Hematopoietic multipotent progenitor cell treated with erythropoietin and hydrocortisone succinate and interleukin-3 and kit ligand, for 6 days (in vitro differentiated cells): ENCODE measurements around the gene WIPF2.
"Not testable (repeated sequence)": the region's sequence is repeated elsewhere in the genome, so short reads cannot be mapped to it uniquely, and the experiment has no call there.

Experiments
- DNase-seq: peaks from one replicate; pipeline ENCODE4 v3.0.0-alpha.2; 2015

Gene WIPF2

DNA sequence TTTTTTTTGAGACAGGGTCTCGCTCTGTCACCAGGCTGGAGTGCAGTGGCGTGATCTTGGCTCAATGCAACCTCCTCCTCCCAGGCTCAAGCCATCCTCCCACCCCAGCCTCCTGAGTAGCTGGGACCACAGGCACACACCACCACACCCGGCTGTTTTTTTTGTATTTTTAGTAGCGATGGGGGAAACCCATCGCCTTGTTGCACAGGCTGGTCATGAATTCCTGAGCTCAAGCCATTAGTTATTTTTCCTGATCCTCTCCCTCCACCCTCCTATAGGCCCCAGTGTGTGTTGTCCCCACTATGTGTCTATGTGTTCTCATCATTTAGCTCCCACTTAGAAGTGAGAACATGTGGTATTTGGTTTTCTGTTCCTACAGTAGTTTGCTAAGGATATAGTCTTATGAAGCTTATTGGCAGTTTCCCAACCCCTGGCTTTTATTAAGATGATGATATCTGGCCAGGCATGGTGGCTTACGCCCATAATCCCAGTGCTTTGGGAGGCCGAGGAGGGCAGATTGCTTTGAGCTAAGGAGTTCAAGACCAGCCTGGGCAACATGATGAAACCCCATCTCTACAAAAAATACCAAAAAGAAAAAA, 80.2 kb downstream of the WIPF2 start:
- DNase-seq = peak; percentile 43

DNA sequence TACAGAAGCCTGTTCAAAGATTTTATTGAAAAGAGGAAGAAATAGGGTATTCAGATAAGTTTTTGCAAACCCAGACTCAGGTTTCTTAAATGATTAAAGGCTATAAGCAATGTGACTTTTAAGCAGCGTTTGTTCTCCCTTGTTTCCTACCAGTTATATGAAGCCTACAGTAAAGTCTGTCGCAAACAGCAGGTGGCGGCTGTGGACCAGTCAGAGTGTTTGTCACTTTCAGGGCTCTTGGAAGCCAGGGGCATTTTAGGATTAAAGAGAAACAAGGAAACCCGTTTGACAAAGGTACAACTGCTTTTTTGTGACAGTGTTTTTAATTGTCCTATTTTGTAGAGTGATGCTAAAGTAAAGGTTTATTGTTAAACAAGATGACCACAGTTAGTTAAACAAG, 82.2 kb downstream of the WIPF2 start:
- peak; percentile 47 for DNase-seq

DNA sequence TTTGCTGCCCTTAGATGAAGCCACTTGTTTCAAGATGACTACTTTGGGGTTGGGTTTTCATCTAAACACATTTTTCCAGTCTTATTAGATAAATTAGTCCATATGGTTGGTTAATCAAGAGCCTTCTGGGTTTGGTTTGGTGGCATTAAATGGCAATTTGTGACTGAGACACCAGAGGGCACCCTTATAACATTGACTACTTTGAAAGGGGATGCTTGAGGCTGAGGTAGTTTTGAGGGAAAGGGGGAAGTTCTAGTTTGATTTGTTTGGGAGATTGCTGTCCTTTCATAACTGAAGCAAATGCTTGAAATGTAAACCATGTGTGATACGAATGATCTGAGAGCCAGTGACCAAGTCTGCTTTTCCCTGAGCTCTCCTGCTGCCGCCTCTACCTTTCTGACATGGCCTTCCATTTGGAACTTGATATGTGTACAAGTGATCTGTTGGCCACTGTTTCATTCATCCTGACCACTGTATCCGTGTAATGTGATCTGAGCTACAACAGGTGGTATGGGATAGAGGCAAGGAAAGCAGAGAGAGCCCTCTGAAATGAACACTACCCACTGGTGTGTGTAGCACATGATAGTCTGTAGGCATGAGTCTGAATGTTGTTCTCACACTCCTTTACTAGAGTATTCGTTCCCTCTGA, 84.0 kb downstream of the WIPF2 start:
- DNase-seq = peak; percentile 86

DNA sequence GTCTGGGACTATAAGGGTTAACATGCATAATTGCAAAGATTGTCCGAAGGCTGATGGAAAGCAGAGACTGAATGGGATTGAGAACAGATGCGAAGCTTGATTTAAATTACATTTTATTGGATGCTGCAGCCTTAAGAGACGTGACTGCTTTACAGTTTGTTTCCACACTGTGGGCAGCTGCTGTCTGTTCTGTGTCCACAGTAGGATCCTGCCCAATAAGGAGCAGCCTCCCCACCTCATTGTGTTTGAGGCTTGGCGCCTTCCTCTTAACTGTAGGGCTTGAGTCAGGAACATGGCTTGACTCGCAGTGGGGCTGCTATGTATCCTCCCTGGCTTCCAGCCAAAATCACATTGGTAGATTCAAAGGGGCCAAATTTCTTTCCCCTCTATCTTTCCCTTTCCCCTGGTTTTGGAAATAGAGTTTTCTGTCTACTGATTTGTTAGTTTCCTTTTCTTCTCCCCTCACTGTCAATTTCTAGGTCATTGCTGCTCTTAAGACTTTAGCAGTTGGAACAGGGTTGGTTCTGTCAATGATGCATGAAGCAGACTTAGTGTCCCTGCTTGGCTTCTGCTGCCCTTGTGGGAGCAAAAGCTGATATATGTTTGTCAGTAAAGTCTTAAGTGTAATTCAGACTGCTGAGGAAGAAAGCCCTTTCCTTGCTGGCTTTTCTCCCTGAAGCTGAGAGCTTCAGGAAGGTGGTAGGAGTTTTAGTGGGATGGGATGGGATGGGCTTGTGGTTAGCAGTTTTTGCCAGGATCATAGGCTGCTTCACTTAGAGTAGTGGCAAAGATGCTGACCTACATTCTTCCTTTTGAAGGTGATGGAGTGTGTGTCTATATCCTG, 84.8 kb downstream of the WIPF2 start:
- DNase-seq = no peak

DNA sequence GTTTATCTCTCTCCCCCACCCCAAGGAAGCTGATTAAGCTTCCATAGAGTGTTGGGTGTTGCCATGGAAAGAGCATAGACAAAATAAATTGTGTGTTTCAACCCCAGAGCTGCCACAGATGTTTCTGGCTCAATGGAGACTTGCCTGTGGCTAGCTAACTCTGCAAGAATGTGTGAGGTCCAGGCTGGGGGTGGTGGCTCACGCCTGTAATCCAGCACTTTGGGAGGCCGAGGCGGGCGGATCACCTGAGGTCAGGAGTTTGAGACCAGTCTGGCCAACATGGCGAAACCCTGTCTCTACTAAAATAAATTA, 85.4 kb downstream of the WIPF2 start:
- DNase-seq = not testable (repeated sequence)

DNA sequence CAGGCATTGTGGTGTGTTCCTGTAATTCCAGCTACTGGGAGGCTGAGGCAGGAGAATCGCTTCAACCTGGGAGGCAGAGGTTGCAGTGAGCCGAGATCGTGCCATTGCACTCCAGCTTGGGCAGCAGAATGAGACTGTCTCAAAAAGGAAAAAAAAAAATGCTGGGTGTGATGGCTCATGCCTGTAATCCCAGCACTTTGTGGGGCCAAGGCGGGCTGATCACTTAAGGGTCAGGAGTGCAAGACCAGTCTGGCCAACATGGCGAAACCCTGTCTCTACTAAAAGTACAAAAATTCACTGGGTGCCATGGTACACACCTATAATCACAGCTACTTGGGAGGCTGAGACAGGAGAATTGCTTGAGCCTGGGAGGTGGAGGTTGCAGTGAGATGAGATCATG, 85.8 kb downstream of the WIPF2 start:
- not testable (repeated sequence) for DNase-seq

DNA sequence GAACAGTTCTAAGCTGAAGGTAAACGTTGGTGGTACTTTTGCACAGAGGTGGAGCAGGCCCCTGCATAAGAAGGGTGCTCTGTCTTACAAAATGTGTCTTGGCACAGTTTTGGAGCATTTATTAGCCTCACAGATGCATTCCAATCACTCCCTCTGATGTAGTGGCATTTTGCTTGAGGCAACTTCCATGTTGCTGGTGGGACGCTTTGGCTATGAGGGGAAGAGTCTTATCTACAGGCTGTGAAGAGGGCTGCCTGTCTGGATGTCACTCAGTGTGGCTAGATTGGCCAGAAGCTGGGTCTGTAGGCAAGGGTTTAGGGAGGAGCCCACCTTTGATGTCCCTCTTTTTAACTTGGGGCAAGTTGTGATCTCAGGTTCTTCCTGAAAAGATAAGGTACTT, 87.3 kb downstream of the WIPF2 start:
- peak; percentile 53 for DNase-seq

DNA sequence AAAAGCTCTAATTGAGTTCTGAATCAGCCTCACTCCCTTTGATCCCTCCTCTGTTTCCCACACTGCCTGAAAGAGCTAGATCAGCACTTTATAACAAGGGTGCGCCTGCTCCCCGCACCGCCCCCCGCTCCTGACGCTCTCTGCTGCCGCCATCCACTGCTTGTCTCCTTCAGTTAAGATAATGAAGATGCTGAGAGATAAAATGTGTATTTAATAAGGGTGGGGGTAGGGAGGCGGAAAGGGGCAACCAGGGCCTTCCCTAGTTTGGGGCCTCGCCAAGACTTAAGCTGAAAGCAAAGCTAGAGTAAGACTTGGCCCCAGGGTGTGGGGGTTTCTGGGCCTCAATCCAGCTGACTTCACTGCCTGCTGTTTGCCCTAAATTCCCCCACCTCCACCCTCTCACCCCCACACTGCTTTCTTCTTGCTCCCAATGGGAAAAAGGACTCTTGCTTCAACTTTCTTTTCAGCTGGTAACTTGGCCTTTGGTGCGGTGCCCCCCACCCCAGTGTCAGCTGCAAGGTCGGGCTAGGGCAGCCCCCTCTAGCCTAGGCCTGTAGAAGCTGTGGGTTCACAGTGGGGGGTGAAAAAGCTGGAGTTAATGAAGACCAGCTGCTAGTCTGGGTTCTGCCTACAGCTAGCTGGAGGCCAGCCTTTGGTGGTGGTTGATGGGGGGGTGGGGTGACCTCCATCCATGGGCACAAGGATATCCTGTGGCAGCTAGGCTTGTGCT, 88.1 kb downstream of the WIPF2 start:
- DNase-seq = peak; percentile 63

DNA sequence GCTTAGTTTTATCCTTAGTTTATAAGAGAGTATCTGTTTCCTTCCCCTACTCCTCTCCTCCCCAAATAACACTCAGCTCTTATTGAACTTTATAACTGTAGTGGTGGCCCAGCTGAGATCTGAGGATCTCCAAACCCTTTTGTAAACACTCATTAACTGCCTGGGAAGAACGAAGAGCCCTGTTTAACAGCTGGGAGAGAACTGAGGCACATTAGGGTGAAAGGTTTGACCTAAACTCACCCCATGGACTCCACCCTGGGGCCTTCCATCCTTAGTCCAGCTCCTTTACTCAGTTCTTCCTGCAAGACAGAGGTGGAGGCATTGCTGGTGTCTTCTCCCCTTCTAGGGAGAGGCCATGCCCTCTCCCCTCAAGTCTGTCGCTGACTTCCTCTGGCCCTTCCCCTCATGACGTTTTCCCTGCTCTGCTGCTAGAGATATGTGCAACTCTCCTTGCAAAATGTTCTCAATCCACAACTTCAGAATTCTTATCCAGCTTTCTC, 88.7 kb downstream of the WIPF2 start:
- peak; percentile 56 for DNase-seq

DNA sequence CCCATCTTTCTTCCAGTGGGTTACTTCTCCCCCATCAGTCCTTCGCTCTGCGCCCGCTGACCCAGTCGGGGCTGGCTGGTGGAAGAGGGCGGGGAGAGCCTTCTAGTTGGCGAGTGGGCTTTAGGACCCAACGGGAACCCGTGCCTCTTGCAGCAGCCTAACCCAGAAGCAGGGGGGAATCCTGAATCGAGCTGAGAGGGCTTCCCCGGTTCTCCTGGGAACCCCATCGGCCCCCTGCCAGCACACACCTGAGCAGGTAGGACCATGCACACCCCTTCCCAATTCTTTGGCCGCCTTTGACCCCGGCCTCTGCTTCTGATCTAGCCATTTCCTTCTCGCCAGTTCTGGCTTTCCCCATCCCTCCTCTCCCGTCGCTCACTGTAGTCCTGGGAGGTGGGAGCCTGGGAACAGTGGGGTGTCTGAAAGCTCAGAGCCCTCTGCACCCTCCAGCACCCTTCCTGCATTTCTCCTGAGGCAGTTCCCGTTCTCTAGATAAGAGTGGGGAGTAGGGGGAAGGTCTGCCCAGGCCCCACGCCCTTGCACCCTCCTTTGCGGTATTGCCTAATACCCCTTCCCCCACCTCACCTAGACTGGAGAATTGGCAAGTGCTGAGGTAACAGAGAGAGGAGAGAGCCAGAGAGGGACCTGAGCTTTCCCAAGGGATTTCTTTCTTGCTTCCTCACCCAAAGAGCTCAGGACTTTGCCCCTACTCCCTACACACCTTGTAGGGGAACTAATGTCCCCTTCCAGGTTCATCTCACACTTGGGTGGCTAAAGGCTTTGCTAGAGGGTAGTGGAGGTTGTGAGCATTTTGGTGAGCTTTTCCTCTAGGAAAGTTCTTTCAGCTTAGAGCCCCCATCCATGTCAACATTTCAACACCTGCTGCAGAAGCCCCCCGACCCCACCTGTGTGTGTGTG, 90.2 kb downstream of the WIPF2 start, which contains the start of gene RARA:
Gene RARA, plus strand, starts transcription at position 150 of the 918 bp plus-strand sequence. CDS start 22,039 bp downstream, outside the sequence.
- peak; percentile 73 for DNase-seq

DNA sequence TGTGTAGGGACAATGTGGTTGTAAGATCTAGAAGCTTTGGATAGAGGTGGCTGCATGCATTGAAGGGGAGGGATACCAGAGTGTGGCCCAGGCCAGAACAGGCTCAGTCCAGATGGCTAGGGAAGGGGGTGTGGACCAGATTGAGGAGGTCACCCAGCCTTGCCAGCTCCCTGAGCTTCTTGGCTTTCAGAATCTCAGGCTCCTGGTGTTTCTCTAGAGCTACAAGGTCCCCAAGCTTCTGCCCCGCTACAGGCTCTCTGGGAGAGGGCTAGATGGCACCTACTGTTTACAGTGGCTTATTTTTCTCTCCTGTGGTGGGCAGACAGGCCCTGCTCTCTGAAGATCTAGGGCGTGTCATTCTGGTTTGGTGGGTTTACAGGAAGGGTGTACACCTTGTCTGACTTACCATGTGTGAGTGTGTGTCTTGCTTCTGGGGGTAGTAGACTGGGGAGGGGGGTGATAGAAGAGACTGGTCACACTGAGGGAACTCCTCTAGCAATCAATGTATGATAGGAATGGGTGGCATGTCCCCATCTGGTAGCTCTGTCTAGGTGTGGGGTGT, 90.9 kb downstream of the WIPF2 start:
- DNase-seq = peak; percentile 22

DNA sequence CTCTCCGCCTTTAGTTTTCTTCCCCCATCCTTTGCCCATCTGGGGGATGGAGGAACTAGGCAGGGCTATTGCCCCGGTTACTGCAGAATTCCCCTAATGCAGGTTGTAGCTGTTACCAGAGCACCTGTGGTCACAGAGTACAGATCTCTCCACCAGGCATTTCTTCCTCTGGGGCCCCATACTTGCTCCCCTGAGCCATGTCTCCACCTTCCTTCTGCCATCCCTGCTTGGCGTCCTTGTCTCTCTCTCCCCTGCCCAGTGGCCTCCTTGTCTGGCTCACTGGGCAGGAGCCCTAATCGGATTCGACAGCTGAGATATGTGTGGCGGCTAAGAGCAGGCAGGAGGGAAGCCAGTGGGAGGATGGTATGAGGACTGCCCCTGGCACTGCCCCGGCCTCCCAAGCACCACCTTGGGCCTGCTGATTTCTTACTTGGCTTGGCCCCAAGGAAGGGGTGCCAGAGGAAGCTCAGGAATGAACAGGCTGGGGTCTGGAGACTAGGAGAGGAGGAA, 91.8 kb downstream of the WIPF2 start:
- DNase-seq = no peak

DNA sequence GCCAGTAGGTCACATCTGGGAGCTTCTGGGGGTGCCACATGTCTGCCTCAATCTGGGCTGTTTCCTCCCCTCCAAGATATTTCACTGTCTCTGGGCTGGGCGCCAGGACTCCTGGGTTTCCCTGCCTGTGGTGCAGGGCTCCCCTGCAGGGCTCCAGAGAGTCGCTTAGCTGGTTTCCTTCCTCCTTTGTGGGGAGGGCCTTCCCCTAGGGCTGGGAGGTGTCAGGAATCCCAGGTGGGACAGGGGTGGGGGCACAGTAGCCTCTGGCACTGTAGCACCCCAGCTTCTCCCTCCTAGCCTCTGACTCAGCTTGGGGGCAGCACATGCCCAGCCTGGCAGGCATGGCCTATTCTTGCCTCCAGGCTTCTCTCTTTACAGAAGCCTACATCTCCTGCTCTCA, 92.5 kb downstream of the WIPF2 start:
- peak; percentile 64 for DNase-seq

DNA sequence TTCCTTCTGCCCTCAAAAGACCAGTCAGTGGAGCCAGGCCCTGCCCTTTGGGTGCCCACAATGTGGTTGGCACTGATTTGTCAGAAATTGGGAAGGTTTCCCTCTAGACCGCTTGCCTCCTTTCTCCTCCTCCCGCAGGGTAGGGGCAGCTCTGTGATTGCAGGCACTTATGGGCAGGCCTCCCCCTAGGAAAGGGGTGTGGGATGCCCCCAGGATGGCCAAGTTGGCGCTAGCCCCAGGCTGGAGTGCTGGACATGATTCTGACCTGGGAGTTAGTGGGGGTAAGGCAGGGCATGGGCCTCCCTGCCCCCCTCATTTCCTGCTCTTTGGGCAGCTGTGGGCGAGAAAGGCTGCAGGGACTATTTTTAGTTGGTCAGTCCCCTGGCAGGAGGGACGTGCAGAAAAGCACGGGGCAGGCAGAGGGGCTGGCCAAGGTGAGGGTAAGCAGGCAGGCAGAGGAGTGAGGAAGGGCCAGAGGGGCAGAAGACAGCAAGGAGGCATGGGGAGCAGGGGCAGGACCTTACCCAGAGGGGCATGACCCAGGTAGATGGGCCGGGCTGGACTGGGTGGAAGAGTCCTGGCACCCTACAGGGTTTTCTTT, 93.1 kb downstream of the WIPF2 start:
- no peak for DNase-seq

DNA sequence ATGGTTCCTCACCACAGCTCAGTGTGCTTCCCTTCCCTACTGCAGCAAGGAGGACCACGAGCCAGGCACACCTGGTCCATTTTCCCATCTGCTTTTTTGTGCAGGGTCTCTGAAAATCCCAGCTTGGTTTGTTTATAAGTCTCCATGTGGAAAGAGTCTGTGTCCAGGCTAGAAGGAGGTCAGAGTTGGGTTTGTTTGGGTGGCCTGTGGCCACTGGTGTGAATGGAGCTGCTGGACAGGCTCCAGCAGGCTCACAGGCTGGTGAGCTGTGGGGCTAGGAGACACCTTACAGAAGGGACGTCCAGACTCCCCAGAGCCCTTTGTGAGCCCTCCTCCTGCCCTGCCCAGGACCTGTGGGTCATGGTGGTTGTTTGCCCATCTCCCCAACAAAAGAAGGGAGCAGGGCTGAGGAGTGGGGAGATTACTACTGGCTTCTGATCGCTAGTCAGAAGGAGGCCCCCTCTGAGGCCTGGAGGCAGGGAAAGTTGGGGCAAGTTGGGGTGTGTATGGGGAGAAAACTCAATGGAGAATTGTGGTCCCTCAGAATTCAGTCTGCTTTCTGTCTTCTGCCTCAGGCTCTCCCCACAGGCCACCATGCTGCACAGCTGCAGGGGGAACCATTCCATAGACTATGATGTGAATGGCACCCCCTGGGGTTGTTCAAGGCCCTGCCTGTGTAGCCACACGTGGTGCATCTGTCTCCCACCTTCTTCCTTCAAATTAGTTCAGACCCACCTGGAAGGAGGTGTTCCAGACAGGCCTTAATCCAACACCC, 94.0 kb downstream of the WIPF2 start:
- no peak for DNase-seq

DNA sequence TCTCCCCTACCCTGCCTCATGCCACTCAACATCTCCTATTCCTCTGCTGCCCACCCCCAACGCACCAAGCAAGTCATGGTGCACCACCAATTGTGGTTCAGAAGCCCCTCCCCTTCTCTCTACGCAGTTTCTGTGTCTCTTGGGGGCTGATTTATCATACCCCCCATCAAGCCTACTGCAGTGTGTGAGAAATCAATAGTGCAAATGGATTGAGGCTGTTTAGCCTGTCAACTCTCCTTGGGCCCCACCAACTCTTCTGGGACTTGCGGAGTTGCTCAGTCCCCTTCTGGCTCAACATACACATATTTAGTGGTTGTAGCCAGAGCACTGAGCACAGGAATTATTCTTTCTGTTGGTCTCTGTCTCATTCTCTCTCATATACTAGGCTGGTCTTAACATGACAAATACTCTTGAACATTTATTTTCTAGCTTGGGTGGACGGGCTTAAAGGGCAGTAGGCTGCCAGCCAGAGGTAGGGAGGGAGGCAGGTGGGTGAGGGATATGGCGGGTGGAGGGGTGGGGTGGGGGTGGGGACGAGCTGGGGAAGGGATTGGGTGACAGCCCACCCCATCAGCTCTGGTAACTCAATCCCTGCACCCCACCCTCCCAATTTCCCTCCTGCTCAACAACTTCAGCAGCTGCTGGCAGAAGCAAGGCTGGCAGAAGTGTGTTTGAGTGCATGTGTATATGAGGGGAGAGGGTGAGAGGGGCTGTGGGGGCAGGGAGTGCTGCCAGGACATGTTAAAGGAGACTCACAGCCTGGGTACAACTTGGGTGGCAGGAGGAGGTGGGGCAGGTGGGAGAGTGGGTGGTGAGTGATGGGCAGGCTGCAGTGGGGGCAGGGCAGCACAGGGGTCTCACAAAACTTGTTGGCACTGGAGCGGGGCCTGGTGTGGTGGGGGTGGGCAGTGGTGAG, 94.8 kb downstream of the WIPF2 start:
- no peak for DNase-seq

DNA sequence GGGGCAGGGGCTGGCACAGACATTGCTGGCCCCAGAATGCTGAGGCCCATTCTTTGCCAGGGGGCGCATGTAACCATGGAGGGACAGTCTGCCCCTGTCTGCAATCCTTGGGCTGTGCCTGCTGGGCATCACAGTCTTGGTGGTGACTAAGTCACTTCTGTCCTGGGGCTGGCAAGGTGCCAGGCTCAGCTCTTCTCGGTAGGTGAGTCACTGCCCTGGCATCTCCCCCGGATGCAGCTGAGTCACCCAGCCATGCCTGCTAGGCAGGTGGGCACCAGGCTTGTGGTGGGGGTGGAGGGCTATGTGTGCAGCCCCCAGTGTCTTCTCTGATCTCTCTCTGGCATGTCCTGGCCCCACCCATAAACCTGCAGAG, 95.5 kb downstream of the WIPF2 start:
- DNase-seq = peak; percentile 90

DNA sequence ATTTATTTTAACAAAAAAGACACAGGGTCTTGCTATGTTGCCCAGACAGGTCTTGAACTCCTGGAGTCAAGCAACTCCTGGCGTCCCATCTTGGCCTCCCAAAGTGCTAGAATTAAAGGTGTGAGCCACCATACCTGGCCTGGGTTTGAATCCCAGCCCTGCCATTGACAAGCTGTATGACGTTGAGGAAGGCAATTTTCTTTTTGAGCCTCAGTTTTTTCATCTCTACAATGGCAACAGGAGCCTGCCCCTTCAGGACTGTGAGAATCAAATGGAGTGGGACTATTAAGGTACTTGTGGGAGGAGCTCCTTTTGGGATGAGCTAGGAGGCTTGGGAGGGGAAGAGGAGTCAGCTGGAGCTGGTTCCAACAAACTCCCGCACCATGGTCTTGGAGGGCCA, 96.1 kb downstream of the WIPF2 start:
- no peak for DNase-seq
